Measurements from ENCODE around the gene RASL11A. TPM values are rescaled to one million over a fixed set of nuclear protein-coding genes. Genes with fewer than 3 reads are reported as not detected.
A peak's percentile ranks its signal among the peaks of the same experiment; 100 is the strongest.
"Not testable (repeated sequence)": the region's sequence is repeated elsewhere in the genome, so short reads cannot be mapped to it uniquely, and the experiment has no call there.

The RASL11A gene
- total and polyA plus RNA-seq, 12 donors = 3.4 to 28.4 (median 9.2) TPM

- intact Hi-C loops (cut with DNase I) = no loop called here
Observed at GRCh38 chr13:27289011-27289665, 18.5 kb downstream of the RASL11A start.

GRCh38 chr13:27290715-27291114, 20.1 kb downstream of the RASL11A start:
- intact Hi-C loops (cut with DNase I) = no loop called here
- WGBS, 4 donors = 87 to 91% (median 89%) methylated on average over 4 of the region's 4 CpGs
- H3K9me3 ChIP-seq (replicated peaks in 1 of 3) = no peaks in the 10 kb centered on the region

More at GRCh38 chr13:27289011-27289665, 18.5 kb downstream of the RASL11A start:
- Histone ChIP-seq H3K27me3 (no peaks in the 10 kb centered on the region), H3K27ac (no peak overlapping the region), H3K36me3 (replicated peaks in 1 of 2) (no peaks in the 10 kb centered on the region), H3K4me1 (replicated peaks in 1 of 2) (no peaks in the 10 kb centered on the region), H3K4me3 (no peak overlapping the region), H3K9me3 (replicated peaks in 1 of 3) (no peaks in the 10 kb centered on the region)
- TF ChIP-seq POLR2A (IDR thresholded peaks at IDR 0.05) (no peak), CTCF (IDR thresholded peaks at IDR 0.05) (no peak)
- no peak for DNase-seq
- 69 to 79% (median 77%) methylated on average over 2 of the region's 2 CpGs for WGBS, 4 donors

GRCh38 chr13:27291967-27292366, 21.3 kb downstream of the RASL11A start:
- H3K27ac ChIP-seq; H3K4me1 ChIP-seq (replicated peaks in 1 of 2); intact Hi-C loops (cut with DNase I); H3K27me3 ChIP-seq; H3K4me3 ChIP-seq; DNase-seq; H3K9me3 ChIP-seq (replicated peaks in 1 of 3); H3K36me3 ChIP-seq (replicated peaks in 1 of 2): not testable (repeated sequence)
- WGBS, 4 donors = 82 to 94% (median 92%) methylated on average over 6 to 8 of the region's 8 CpGs

More at GRCh38 chr13:27290715-27291114, 20.1 kb downstream of the RASL11A start:
- no peak overlapping the region for H3K4me3 ChIP-seq
- no peak overlapping the region for H3K27ac ChIP-seq
- peak in 1 of 7 donors; percentile 28 for DNase-seq
- no peaks in the 10 kb centered on the region for H3K4me1 ChIP-seq (replicated peaks in 1 of 2)
- no peaks in the 10 kb centered on the region for H3K36me3 ChIP-seq (replicated peaks in 1 of 2)
- no peaks in the 10 kb centered on the region for H3K27me3 ChIP-seq
- no peak for TF ChIP-seq CTCF (IDR thresholded peaks at IDR 0.05)
- no peak for TF ChIP-seq POLR2A (IDR thresholded peaks at IDR 0.05)

GRCh38 chr13:27293076-27293691, 22.6 kb downstream of the RASL11A start:
- intact Hi-C loops (cut with DNase I) = no loop called here
- Histone ChIP-seq H3K4me1 (replicated peaks in 1 of 2) (no peaks in the 10 kb centered on the region), H3K36me3 (replicated peaks in 1 of 2) (no peaks in the 10 kb centered on the region), H3K9me3 (replicated peaks in 1 of 3) (no peaks in the 10 kb centered on the region), H3K27me3 (no peaks in the 10 kb centered on the region), H3K27ac (no peak overlapping the region), H3K4me3 (no peak overlapping the region)
- 62 to 68% (median 63%) methylated on average over 8 of the region's 8 CpGs for WGBS, 4 donors
- DNase-seq = no peak
- no peak for TF ChIP-seq POLR2A (IDR thresholded peaks at IDR 0.05)
- no peak for TF ChIP-seq CTCF (IDR thresholded peaks at IDR 0.05)

All from adrenal gland (tissue), 12 donors.